Activated gamma-delta T cell (primary cell): Measurements from ENCODE around the gene PDHA1.

ENCODE experiments used
- DNase-seq: peaks from one replicate; lab custom pipeline; 2025; lab: John Stamatoyannopoulos, UW

The PDHA1 gene

DNA sequence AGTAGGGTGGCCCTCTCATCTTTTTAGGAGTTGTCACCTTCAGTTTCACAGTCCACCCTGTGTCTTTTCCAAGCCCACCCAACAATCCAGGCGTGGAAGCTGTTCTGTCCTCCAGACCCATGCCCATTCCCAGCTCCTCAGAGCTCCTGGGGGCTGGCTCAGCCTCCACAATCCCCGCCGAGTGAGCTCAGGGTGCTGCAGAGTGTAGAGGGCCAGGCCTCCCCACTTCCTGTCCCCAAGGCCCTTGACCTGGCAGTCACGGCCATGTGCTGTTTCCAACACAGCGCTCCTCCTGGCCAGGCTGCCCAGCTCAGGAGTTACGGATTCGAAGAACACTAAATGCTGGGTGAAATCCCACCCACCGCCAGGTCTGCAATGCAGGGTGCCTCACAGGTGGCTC lies 31.8 kb downstream of the PDHA1 start:
- no peak for DNase-seq

GRCh38 chrX:19377799-19378198 lies 34.1 kb downstream of the PDHA1 start:
- DNase-seq = no peak

DNA sequence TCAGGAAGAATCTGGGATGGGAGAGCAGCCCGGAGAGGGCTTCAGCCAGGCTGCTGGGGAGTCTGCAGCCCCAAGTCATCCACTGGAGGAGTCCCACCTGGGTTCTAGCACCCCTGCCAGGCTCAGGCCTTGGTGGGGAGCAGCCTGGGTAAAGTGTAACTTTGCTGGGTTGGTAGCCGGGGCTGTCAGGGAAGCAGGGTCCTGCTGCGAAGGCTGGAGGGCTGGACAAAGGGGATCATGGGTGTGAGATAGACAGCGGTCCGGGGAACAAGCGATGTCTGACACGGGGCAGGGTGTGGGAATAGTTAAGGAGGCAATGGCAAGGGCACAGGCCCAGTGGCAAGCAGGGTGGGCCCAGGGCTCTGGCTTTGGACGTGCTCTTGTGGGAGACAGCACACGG lies 37.6 kb downstream of the PDHA1 start:
- DNase-seq = no peak

DNA sequence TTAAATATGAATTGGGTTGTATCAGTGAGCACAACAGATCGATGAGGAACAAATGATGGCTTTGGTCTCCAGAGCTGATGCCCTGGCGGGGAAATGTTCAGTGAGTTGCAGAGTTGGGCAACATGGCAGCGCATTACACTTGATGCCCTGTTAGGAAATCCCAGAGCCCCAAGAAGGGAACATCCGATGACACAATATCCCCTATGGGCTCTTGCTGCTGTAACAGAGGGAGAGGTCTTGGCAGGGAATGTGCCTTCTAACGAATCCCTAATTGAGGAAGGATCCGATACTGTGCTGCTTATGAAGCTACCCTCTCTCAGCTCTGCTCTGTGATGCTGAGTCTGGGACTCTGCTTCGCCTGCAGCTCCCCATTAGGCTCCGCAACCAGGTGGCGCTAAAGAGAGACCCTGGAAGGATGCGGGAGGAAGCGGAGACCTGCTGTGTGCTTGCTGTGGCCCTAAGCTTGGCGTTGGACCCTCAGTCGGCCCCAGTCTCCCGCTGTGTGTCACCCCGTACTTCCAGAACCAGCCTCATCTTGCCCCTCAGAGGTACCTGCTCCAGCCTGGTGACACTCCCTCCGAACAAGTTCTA lies 38.9 kb downstream of the PDHA1 start:
- no peak for DNase-seq

- DNase-seq = no peak
Measured at GRCh38 chrX:19386679-19387078, 43.0 kb downstream of the PDHA1 start.

DNA sequence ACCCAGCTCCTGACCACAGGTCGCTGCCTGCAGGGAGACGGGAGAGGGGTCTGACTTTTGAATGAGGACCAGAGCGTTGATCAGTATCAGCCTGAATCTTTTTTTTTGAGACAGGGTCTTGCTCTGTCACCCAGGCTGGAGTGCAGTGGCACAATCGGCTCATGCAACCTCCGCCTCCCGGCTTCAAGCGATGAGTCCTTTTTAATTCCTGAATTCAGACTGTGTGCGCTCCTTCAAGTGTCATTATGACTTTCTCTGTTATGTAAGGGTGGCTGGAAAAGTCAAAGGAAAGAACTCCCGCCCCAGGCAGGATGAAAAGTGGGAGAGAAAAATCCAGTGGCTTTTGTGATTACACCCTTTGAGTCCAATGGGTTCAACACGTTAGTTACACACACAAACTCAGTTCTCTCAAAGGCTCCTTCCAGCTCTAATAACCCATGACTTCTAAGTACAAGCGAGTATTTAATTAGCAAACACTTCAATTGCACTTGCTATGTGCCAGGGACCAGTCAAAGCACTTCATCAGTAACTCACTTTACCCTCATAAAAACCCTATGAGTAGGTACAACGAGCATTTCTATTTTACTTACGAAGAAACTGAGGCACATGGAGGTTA lies 44.4 kb downstream of the PDHA1 start:
- DNase-seq = no peak

GRCh38 chrX:19388741-19389140 lies 45.0 kb downstream of the PDHA1 start:
- DNase-seq = no peak

DNA sequence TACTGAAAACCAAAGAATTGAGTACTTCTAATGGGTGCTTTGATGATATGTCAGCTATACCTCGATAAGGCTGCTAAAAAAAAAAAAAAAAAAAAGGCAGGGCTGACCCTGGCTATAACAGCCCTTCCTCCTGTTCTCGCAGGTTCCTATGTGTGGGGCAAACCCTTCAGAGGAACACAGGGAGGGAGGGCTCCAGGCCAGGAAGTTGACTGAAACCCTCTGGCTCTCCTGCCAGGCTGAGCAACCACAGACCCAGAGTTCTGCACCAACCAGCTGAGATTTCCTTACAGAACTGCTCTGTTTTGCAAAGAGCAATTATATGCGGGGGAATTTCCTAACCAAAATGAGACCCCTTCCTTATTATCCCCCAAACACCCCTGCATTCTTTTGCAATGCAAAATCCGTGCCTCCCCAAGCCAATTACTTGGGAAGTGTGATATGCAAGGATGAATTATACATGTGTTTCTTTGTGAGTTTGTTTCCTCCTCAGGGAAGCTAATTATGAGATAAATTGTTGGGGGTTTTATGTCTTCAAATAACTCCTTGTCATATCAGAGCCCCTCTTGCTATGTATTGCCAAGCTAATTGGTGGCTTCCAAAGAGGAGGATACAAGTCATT lies 45.6 kb downstream of the PDHA1 start:
- no peak for DNase-seq

DNA sequence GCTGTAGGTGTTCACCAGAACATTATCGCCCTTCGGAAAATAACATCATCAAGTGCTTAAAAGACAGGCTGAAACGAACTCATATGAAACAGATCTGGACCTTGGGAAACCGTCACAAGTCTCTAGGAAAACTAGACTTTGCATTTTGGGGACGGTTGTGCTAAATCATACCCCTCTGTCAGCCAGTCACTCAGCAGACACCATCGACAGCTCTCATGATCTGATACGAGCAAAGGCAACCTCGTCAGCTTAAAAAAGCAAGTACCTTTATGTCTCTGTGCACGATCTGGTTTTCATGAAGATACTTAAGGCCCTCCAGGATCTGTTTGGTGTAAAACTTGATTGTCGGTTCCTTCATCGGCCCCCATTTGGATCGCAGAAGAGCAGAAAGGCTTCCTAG lies 48.4 kb downstream of the PDHA1 start:
- DNase-seq = no peak

- no peak for DNase-seq
Measured at GRCh38 chrX:19392703-19393102, 49.0 kb downstream of the PDHA1 start.

GRCh38 chrX:19403696-19404095 lies 60.0 kb downstream of the PDHA1 start:
- DNase-seq = no peak

DNA sequence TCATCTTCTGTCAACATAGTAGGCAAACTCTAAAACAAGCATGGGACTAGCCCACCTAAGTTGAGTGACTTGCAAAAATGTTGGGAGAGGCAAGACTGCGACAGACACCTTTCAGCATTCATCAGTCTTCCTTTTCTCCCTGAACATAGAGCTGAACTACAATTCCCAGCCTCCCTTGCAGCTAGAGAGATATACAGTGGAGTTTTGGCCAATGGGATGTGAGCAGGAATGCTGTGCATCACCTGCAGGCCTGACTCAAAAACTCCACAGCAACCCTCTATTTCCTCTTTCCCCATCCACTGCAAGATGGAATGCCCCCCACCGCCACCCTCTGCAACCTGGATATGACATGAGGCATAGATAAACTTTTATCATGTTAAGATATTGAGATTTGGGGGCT lies 66.5 kb downstream of the PDHA1 start:
- no peak for DNase-seq
